ENCODE data around the gene RNF121.
A peak's percentile ranks its signal among the peaks of the same experiment; 100 is the strongest.

RNF121 gene

GRCh38 chr11:71986131-71986530 lies 57.3 kb downstream of the RNF121 start:
- Histone ChIP-seq H3K4me1 (ENCODE audit: control insufficient read depth in 2 of 2, insufficient read depth in 2 of 2, low read length in 2 of 2) (peaks cover 0 to 3% of the 10 kb centered on the region in 2 donors), H3K36me3 (ENCODE audit: control insufficient read depth in 2 of 2, insufficient read depth in 2 of 2, low read length in 2 of 2) (peaks cover 17 to 20% of the 10 kb centered on the region in 2 donors), H3K27ac (ENCODE audit: low read depth in 2 of 2, low read length in 2 of 2) (peak overlapping the region in 1 of 2 donors; percentile 17), H3K4me3 (ENCODE audit: low read length in 2 of 2) (no peak overlapping the region), H3K27me3 (ENCODE audit: control insufficient read depth in 2 of 2, insufficient read depth in 2 of 2, low read length in 2 of 2) (no peaks in the 10 kb centered on the region), H3K9me3 (ENCODE audit: control insufficient read depth in 2 of 2, low read length in 2 of 2) (no peaks in the 10 kb centered on the region), H3K9ac (ENCODE audit: low read depth in 1 of 2, low read length in 2 of 2) (no peak overlapping the region)

GRCh38 chr11:71987521-71987920 lies 58.7 kb downstream of the RNF121 start:
- Histone ChIP-seq H3K9ac (ENCODE audit: low read depth in 1 of 2, low read length in 2 of 2) (no peak overlapping the region), H3K27me3 (ENCODE audit: control insufficient read depth in 2 of 2, insufficient read depth in 2 of 2, low read length in 2 of 2) (no peaks in the 10 kb centered on the region), H3K9me3 (ENCODE audit: control insufficient read depth in 2 of 2, low read length in 2 of 2) (no peaks in the 10 kb centered on the region), H3K4me1 (ENCODE audit: control insufficient read depth in 2 of 2, insufficient read depth in 2 of 2, low read length in 2 of 2) (peaks cover 0 to 3% of the 10 kb centered on the region in 2 donors), H3K27ac (ENCODE audit: low read depth in 2 of 2, low read length in 2 of 2) (no peak overlapping the region), H3K4me3 (ENCODE audit: low read length in 2 of 2) (no peak overlapping the region), H3K36me3 (ENCODE audit: control insufficient read depth in 2 of 2, insufficient read depth in 2 of 2, low read length in 2 of 2) (peaks cover 21 to 24% of the 10 kb centered on the region in 2 donors)

DNA sequence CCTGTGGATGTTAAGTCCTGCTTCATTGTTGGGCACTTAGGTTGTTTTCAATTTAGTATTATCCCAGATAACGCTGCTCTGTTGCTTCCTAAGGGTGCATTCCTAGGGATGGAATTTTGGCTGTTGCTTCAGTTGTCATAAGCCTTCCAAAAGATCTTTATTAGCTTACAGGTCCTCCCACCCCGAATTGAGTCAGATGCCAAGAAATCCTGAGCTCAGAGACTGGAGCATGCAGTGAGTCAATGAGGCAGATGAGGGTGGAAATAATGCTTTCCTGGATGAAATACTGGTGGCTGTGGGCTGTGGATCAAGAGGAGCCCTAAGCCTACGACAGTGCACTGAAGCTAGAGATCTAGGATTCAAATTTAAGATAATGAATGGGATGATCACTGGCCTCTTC lies 59.2 kb downstream of the RNF121 start:
- no peak overlapping the region for H3K9ac ChIP-seq (ENCODE audit: low read depth in 1 of 2, low read length in 2 of 2)

GRCh38 chr11:71990701-71991100 lies 61.9 kb downstream of the RNF121 start:
- H3K27ac ChIP-seq (ENCODE audit: low read depth in 2 of 2, low read length in 2 of 2), result no peak overlapping the region
- no peaks in the 10 kb centered on the region for H3K27me3 ChIP-seq (ENCODE audit: control insufficient read depth in 2 of 2, insufficient read depth in 2 of 2, low read length in 2 of 2)
- H3K36me3 ChIP-seq (ENCODE audit: control insufficient read depth in 2 of 2, insufficient read depth in 2 of 2, low read length in 2 of 2), result peaks cover 15 to 19% of the 10 kb centered on the region in 2 donors
- no peak overlapping the region for H3K4me3 ChIP-seq (ENCODE audit: low read length in 2 of 2)
- H3K4me1 ChIP-seq (ENCODE audit: control insufficient read depth in 2 of 2, insufficient read depth in 2 of 2, low read length in 2 of 2), result peaks cover 0 to 3% of the 10 kb centered on the region in 2 donors
- no peak overlapping the region for H3K9ac ChIP-seq (ENCODE audit: low read depth in 1 of 2, low read length in 2 of 2)
- no peaks in the 10 kb centered on the region for H3K9me3 ChIP-seq (ENCODE audit: control insufficient read depth in 2 of 2, low read length in 2 of 2)

More for the DNA sequence above, 59.2 kb downstream of the RNF121 start:
- no peak overlapping the region for H3K27ac ChIP-seq (ENCODE audit: low read depth in 2 of 2, low read length in 2 of 2)
- H3K4me1 ChIP-seq (ENCODE audit: control insufficient read depth in 2 of 2, insufficient read depth in 2 of 2, low read length in 2 of 2), result peaks cover 0 to 3% of the 10 kb centered on the region in 2 donors
- peaks cover 21 to 24% of the 10 kb centered on the region in 2 donors for H3K36me3 ChIP-seq (ENCODE audit: control insufficient read depth in 2 of 2, insufficient read depth in 2 of 2, low read length in 2 of 2)
- no peaks in the 10 kb centered on the region for H3K27me3 ChIP-seq (ENCODE audit: control insufficient read depth in 2 of 2, insufficient read depth in 2 of 2, low read length in 2 of 2)
- no peaks in the 10 kb centered on the region for H3K9me3 ChIP-seq (ENCODE audit: control insufficient read depth in 2 of 2, low read length in 2 of 2)
- no peak overlapping the region for H3K4me3 ChIP-seq (ENCODE audit: low read length in 2 of 2)

- H3K4me3 ChIP-seq (ENCODE audit: low read length in 2 of 2), result no peak overlapping the region
- H3K9me3 ChIP-seq (ENCODE audit: control insufficient read depth in 2 of 2, low read length in 2 of 2), result no peaks in the 10 kb centered on the region
- H3K27ac ChIP-seq (ENCODE audit: low read depth in 2 of 2, low read length in 2 of 2), result no peak overlapping the region
- H3K9ac ChIP-seq (ENCODE audit: low read depth in 1 of 2, low read length in 2 of 2), result no peak overlapping the region
- peaks cover 0 to 3% of the 10 kb centered on the region in 2 donors for H3K4me1 ChIP-seq (ENCODE audit: control insufficient read depth in 2 of 2, insufficient read depth in 2 of 2, low read length in 2 of 2)
- peaks cover 15 to 19% of the 10 kb centered on the region in 2 donors for H3K36me3 ChIP-seq (ENCODE audit: control insufficient read depth in 2 of 2, insufficient read depth in 2 of 2, low read length in 2 of 2)
- no peaks in the 10 kb centered on the region for H3K27me3 ChIP-seq (ENCODE audit: control insufficient read depth in 2 of 2, insufficient read depth in 2 of 2, low read length in 2 of 2)
Measured at GRCh38 chr11:71991494-71991893, 62.6 kb downstream of the RNF121 start.

DNA sequence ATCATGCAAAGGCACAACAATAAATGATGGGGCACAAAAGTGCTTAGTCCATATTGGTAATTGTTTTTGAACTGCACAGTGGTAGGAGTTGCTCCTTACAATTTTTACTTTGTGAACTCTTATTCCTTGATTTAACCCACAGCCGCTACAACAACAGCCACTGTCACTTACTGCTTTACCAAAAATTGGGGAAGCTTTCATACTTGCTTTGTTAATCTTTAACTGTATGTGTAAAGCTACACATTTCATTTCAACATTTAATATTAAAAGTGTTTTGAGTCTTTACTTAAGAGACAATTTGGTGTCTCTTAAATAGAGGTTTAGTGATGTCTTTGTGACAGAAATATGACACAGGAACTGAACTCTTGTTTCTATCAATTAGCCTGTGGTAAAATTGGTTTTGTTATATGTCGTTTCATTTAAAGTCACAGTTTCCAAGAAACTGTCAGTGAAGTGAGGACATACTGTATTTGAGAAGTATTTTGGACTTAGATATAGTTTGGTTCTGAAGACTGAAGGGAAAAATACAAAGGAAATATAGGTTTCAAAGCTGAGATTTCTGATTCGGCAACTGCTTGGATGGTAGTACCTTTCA lies 63.4 kb downstream of the RNF121 start:
- Histone ChIP-seq H3K27ac (ENCODE audit: low read depth in 2 of 2, low read length in 2 of 2) (no peak overlapping the region), H3K9me3 (ENCODE audit: control insufficient read depth in 2 of 2, low read length in 2 of 2) (no peaks in the 10 kb centered on the region), H3K36me3 (ENCODE audit: control insufficient read depth in 2 of 2, insufficient read depth in 2 of 2, low read length in 2 of 2) (peaks cover 16 to 19% of the 10 kb centered on the region in 2 donors), H3K4me1 (ENCODE audit: control insufficient read depth in 2 of 2, insufficient read depth in 2 of 2, low read length in 2 of 2) (peaks cover 0 to 3% of the 10 kb centered on the region in 2 donors), H3K4me3 (ENCODE audit: low read length in 2 of 2) (no peak overlapping the region), H3K27me3 (ENCODE audit: control insufficient read depth in 2 of 2, insufficient read depth in 2 of 2, low read length in 2 of 2) (no peaks in the 10 kb centered on the region), H3K9ac (ENCODE audit: low read depth in 1 of 2, low read length in 2 of 2) (no peak overlapping the region)

DNA sequence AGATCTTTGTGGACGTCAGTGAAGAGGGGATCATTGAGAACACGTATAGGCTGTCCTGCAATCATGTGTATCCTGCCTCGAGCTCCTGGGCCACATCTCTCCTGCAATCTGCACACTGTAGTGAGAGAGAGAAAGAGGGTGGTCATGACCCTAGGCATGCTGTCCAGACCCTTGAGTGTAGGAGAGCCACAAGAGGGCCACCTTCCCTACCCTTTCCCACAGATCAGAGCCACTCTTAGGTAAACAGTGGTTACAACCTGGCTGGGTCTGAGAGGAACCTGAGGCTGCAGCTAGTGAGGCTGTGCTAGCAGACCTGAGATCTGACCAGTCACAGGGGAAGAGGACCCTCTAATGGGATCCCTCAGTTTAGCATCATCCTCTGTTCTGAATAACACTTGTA lies 65.9 kb downstream of the RNF121 start:
- Histone ChIP-seq H3K9ac (ENCODE audit: low read depth in 1 of 2, low read length in 2 of 2) (no peak overlapping the region), H3K27ac (ENCODE audit: low read depth in 2 of 2, low read length in 2 of 2) (no peak overlapping the region), H3K4me1 (ENCODE audit: control insufficient read depth in 2 of 2, insufficient read depth in 2 of 2, low read length in 2 of 2) (peaks cover 3 to 7% of the 10 kb centered on the region in 2 donors), H3K36me3 (ENCODE audit: control insufficient read depth in 2 of 2, insufficient read depth in 2 of 2, low read length in 2 of 2) (peaks cover 11 to 14% of the 10 kb centered on the region in 2 donors), H3K27me3 (ENCODE audit: control insufficient read depth in 2 of 2, insufficient read depth in 2 of 2, low read length in 2 of 2) (no peaks in the 10 kb centered on the region), H3K9me3 (ENCODE audit: control insufficient read depth in 2 of 2, low read length in 2 of 2) (no peaks in the 10 kb centered on the region), H3K4me3 (ENCODE audit: low read length in 2 of 2) (no peak overlapping the region)

GRCh38 chr11:71995726-71996291 lies 67.0 kb downstream of the RNF121 start:
- peaks cover 6 to 8% of the 10 kb centered on the region in 2 donors for H3K36me3 ChIP-seq (ENCODE audit: control insufficient read depth in 2 of 2, insufficient read depth in 2 of 2, low read length in 2 of 2)
- H3K9me3 ChIP-seq (ENCODE audit: control insufficient read depth in 2 of 2, low read length in 2 of 2), result no peaks in the 10 kb centered on the region
- H3K27ac ChIP-seq (ENCODE audit: low read depth in 2 of 2, low read length in 2 of 2), result no peak overlapping the region
- H3K4me3 ChIP-seq (ENCODE audit: low read length in 2 of 2), result no peak overlapping the region
- H3K9ac ChIP-seq (ENCODE audit: low read depth in 1 of 2, low read length in 2 of 2), result no peak overlapping the region
- no peaks in the 10 kb centered on the region for H3K27me3 ChIP-seq (ENCODE audit: control insufficient read depth in 2 of 2, insufficient read depth in 2 of 2, low read length in 2 of 2)
- peaks cover 7 to 11% of the 10 kb centered on the region in 2 donors for H3K4me1 ChIP-seq (ENCODE audit: control insufficient read depth in 2 of 2, insufficient read depth in 2 of 2, low read length in 2 of 2)

- Histone ChIP-seq H3K4me3 (ENCODE audit: low read length in 2 of 2) (no peak overlapping the region), H3K36me3 (ENCODE audit: control insufficient read depth in 2 of 2, insufficient read depth in 2 of 2, low read length in 2 of 2) (peaks cover 0 to 7% of the 10 kb centered on the region in 2 donors), H3K27ac (ENCODE audit: low read depth in 2 of 2, low read length in 2 of 2) (no peak overlapping the region)
Measured at GRCh38 chr11:71996517-71996916, 67.7 kb downstream of the RNF121 start.

GRCh38 chr11:71996946-71997345 lies 68.1 kb downstream of the RNF121 start:
- H3K27me3 ChIP-seq (ENCODE audit: control insufficient read depth in 2 of 2, insufficient read depth in 2 of 2, low read length in 2 of 2), result no peaks in the 10 kb centered on the region
- peaks cover 7 to 11% of the 10 kb centered on the region in 2 donors for H3K4me1 ChIP-seq (ENCODE audit: control insufficient read depth in 2 of 2, insufficient read depth in 2 of 2, low read length in 2 of 2)
- H3K36me3 ChIP-seq (ENCODE audit: control insufficient read depth in 2 of 2, insufficient read depth in 2 of 2, low read length in 2 of 2), result peaks cover 4 to 11% of the 10 kb centered on the region in 2 donors
- no peak overlapping the region for H3K4me3 ChIP-seq (ENCODE audit: low read length in 2 of 2)
- H3K9ac ChIP-seq (ENCODE audit: low read depth in 1 of 2, low read length in 2 of 2), result no peak overlapping the region
- no peak overlapping the region for H3K27ac ChIP-seq (ENCODE audit: low read depth in 2 of 2, low read length in 2 of 2)
- no peaks in the 10 kb centered on the region for H3K9me3 ChIP-seq (ENCODE audit: control insufficient read depth in 2 of 2, low read length in 2 of 2)

More at GRCh38 chr11:71996517-71996916, 67.7 kb downstream of the RNF121 start:
- Histone ChIP-seq H3K27me3 (ENCODE audit: control insufficient read depth in 2 of 2, insufficient read depth in 2 of 2, low read length in 2 of 2) (no peaks in the 10 kb centered on the region), H3K4me1 (ENCODE audit: control insufficient read depth in 2 of 2, insufficient read depth in 2 of 2, low read length in 2 of 2) (peaks cover 7 to 11% of the 10 kb centered on the region in 2 donors), H3K9me3 (ENCODE audit: control insufficient read depth in 2 of 2, low read length in 2 of 2) (no peaks in the 10 kb centered on the region), H3K9ac (ENCODE audit: low read depth in 1 of 2, low read length in 2 of 2) (no peak overlapping the region)

Measured in mucosa of rectum (tissue), 2 donors.